ENCODE data around the gene SAMD14.

Gene SAMD14

DNA sequence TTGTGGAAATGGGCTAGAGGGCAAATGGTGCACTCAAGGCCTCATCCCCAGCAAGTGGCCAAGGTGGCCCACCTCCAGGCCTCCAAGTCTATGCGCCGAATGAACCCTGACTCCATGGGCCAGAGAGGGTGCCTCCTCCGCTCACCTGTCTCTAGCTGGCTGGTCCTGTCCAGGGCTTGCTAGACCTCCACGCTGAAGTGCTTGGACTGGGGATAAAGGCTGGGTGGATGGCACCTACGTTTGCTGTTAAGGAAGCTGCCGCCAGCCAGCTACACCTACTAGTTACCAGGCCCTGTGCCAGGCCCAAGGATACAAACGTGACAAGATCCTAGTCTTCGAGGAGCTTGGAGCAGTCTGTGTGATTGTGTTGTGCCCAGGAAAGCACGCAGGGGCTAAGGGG, 35.1 kb upstream of the SAMD14 start:
- DNase-seq = no peak

DNA sequence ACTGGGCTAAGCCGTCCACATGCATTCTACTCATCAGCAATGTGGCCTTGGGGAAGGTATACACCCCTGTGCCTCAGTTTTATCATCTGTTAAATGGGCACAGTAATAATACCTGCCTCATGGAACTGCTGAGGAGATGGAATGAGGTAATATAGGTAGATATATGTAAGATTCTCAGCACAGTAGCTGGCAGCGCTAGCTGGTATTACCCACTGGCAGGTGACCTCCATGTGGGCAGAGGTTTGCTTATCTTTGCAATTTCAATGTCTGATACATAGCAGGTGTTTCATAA, 34.7 kb upstream of the SAMD14 start:
- DNase-seq = no peak

DNA sequence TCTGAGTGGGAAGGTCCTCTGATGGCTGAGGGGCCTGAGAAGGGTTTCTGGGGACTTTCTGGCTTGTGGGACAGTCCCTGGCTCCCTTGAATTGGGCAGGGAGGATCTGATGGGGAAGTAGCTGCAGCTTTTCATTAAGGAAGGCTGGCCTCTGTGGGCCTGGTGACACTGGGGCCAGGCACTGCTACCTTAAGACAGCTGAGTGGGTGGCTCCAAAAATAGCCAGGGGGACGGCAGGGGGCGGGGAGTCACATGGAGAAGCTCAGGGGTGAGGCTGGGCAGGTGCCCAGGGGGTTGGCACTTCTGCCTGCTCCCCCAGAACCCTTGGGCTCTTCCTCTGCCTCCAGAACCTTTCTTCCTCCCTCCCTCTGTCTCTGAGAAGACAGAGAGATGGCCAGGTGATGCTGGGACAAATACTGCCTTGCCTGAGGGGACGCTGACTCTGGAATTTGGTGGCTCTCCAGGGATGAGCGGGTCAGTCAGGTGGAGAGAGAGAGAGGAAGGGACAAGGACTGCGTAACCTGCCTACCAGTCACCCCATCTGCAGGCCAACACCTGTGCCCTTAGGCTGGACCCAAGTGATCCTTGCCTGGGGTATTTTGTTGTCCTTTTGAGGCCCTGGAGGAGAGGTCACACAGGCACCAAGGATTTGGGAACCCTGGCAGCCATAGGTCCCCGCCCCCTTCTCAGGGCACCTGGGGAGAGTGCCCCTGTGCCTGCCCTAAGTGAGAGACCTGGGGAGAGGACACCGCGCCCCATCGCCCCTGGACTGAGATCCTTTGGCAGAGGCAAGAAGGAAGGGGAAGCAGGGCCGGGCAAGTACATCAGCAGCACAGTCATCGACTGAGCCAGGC, 34.1 kb upstream of the SAMD14 start:
- no peak for DNase-seq

DNA sequence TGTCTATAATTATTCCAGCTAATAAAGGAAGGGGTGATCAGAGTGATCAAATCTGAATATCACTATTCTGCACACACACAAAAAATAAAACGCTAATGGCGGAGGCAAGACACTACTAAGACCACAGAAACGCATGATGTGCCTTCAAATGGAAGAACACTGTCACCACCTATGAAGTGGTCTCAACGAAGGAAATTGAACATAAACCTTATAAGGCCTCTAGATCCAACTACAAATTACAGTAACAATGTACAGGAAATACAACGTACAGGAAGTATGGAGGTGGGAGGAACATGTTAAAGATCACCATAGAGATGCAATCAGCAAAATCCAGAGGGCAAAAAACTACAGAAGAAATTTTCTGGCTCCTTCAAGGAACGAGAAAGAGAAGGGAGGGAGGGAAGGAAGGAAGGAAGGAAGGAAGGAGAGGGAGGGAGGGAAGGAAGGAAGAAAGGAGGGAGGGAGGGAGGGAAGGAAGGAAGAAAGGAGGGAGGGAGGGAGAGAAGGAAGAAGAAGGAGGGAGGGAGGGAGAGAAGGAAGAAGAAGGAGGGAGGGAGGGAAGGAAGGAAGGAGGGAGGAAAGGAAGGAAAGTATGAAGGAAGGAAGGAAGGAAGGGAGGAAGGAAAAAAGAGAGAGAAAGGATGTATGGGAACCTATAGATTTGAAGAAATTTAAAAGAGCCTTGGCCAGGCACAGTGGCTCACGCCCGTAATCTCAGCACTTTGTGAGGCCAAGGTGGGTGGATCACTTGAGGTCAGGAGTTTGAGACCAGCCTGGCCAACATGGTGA, 32.7 kb upstream of the SAMD14 start:
- DNase-seq = no peak

DNA sequence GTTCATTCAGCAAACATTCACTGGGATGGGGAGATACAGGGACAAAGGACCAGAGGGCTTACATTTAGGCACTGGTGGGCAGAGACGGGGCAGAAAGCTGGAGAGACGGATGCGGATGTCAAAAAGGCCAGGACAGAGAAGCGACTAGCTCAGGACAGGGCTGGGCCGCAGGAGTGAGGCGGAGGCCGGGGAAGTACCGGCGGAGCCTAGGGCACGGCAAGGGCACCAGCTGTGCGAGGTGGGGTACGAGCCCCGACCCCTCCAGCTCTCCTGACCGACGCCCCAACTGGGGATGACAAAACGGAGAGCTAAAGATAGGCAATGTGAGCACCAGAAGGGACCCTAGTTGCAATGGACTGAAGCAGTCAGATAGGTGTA, 31.9 kb upstream of the SAMD14 start:
- DNase-seq = no peak

DNA sequence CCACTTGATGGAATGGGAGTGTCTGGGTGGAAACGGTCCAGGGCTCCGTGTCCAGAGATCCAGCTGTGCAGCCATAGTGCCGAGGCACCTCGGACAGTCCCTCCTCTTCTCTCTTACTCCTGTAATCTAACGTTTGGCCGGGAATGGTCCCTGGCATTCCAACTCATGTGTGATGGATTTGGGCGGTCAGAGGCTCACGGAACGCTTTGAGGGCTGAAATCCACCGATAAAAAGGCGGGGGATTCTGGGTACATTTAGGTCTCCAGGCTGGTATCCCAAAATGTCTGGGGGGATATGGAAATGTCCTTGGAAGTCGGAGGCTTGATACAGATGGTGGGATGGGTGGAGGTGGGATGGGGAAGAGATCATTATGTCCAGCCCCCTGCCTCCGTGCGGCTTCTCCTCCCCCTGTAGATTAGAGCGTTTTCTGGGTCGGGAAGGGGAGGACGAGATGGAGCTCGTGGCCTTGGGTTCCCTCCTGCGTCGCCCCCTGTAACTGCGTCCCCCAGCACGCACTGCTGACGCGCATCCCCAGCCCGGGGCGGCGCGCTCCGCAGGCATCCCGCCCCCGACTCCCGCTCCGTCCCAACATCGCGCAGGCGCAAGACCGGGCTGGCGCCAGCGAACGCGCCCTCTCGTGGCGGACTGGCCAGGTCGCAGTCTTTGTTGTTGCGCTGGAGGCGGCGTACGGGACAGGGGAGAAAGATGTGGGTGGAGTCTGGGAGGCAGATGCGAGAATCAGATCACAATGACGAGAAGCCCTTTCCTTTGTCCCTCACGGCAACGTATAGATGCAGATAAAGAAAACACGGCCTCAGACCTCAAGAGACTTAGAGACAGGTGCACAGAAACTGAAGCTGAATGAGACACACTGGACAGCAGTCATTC, 31.3 kb upstream of the SAMD14 start:
- peak; percentile 93 for DNase-seq

DNA sequence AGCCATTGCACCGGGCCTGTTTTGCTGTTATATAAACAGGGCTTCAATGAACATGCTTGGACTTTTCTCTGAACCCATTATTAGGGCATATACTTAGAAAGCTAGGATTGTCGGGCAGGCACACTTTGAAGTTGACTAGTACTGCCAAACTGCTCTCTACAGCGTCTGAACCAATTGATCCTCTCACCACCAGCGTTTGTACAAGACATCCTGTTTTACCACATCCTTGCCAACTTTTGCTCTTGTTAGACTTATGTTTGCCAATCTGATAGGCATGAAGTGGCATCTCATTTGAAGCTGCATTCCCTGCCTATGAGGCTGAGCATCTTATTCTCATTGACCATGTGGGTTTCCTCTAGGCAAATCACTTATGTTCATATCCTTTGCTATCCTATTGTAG, 27.9 kb upstream of the SAMD14 start:
- no peak for DNase-seq

DNA sequence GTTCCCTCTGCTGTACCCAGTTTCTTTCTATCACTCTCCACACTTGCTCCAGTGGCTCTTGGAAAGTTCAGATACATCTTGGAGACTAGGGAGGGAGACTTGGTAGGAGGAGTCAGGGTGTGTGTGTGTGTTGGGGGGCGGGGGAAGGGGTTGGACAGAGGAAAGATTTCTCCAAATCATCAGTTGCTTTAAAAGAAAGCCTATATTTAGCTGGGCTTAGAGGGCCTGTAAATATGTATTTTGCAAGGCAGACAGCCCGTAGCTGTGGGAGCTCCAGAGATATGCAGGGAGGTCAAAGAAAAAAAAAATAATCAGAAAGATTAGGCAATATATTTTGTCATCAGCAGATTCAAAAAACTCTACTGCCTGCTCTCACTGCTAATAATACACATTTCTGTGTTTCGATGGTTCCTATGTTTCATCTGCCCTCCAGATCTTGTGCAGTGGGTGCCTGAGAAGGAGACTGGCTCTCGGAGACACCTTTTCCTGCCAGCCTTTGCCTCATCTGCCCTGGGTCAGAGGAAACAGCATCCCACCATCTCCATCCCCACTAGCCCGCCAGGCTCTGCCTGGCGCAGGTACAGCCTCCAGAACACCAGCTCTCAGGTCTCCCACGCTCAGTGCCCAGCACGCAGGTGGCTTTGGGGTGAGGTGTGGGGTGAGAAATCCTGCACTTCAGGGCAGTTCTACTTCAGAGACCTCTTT, 25.3 kb upstream of the SAMD14 start:
- DNase-seq = no peak

DNA sequence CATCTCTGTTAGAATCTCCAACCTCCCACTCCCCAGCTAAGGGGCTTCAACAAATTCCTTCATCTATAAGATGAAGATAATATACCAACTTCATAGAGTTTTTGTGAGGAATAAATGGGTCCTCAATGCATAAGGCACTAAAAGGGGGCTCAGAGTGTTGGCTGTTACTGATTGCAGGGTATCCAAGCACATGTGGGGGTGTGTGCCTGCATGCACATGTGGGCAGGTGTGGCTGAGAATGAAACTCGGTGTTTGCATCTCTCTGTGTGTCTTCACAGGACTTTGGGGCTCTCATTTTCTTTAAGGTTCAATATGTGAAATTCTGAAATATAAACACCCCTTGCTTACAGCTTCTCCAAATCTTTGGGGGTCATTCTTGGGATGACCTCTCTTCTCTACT, 24.6 kb upstream of the SAMD14 start:
- DNase-seq = no peak

DNA sequence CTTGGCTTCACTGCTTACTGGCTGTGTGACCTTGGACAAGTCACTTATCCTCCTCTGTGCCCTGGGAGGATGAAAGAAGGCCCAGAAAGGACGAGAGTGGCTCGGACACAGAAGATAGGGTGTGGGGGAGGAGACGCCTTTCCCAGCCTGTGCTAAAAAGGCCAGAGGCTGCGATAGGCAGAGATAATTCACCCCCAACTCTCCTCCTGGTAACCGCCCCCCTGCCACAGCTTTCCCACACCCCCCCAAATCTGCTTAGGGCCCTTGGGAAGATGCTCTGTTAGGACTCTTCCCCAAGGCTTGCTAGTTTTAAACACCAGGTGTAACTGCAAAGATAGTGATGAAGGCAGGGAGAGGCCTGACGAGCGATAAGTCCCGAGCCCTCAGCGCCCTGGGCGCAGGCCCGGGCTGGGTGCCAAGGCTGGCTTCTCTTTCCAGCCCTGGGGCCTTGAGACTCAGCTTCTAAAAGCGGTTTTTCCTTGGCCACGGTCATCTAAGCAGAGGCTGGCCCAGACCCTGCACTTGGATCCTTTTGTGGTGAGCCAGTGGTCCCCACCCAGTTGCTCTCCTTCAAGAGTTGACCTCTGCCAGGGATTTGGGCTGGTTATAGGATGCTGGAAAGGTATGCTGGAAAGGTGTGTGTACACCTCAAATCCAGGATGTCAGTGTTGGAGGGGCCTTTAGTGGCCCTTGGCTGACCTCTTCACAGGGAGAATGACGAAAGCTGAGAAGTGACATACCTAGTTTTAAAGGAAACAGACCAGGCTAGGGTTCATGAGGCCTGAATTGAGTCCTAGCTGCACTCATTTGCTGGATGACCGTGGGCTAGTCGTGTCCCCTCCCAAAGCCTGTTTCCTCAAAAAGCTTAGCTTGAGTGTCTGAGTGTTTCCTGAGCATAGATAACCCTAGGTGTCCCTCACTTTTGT, 24.0 kb upstream of the SAMD14 start:
- no peak for DNase-seq

DNA sequence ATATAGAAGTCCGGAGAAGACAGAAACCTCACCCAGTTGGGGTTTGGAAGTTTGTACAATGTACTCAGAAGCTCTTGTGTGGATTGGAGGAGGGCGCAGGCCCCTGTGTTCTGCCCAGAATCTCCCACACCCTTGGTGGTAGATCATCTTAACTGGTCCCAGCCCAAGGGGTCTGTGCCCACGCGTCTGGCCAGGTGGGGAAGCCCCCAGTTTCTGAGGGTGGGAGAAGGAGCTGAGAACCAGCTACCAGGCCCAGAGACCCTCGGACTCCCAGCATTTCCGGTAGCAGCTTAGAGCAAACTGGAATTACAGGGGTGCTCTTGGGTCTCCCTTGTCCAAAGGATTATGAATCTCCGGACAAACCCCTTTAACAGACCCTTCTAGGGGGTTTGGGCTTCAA, 22.8 kb upstream of the SAMD14 start:
- no peak for DNase-seq

DNA sequence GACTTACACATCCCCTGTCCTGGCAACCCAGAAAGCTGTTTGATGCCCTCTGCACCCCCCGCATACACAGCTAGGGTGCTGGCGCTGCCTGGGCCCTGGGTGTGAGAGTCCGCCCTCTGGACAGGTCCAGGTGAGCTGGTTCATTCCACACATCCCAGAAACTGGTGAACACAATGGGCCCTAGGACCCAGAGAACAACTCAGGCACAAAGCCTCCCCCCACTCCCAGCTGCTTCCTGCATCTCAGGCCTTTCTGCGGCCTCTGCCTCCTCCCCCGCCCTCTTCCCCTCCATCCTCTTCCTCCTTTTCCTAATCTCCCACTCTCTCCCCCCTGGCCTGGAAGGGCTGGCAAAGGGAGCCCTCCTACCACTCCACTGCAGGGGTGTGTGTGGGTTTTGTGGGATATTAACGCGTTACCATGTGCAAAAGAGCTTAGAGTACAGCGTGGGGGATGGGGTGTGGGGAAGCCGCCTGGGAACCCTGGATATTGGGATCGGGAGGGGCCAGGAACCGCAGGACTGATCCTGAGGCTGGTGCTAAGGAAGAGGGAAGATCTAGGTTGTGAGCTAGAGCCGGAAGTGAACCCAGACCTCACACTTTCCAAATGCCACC, 22.1 kb upstream of the SAMD14 start:
- DNase-seq = no peak

DNA sequence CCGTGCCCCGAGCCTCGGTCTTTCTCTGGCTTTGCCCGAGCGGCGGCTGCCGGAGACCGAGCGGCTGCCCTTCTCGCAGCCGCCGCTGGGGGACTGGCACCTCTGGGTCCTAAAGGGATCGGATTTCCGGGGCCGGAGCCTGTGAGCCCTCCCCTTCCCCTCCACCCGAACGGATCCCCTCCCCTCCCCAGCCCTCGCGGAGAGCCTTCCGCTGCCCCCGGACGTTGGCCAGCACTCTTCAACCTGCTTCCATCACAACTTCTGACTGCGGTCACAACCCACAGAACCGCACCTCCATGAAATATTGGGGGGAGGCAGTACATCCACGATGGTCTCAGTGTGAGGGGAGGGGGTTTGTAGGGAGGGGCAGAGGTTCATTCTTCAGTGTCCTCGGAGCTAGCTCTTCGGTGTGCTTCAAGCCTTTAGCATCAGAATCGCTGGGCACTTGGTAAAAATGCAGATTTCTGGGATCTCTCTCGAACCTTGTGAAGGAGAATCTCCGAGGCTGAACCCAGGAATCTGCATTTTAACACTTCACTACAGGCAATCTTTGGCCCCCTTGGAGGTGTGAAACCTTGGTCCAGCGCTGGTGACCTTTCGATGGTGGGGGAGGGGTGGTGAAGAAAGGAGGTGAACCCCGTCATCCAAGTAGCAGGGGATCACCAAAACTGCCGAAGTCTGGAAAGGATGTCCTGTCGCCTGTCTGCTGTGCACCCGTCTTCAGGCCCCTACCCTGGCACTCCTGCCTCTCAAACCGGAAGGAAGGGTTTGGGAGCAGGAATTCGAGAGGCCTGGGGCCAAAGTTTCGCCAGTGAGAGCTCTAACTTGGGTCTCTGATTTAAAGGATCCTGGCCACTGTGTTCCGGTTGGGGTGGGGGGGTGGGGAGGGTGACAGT, 21.3 kb upstream of the SAMD14 start:
- DNase-seq = peak; percentile 77 to 79

DNA sequence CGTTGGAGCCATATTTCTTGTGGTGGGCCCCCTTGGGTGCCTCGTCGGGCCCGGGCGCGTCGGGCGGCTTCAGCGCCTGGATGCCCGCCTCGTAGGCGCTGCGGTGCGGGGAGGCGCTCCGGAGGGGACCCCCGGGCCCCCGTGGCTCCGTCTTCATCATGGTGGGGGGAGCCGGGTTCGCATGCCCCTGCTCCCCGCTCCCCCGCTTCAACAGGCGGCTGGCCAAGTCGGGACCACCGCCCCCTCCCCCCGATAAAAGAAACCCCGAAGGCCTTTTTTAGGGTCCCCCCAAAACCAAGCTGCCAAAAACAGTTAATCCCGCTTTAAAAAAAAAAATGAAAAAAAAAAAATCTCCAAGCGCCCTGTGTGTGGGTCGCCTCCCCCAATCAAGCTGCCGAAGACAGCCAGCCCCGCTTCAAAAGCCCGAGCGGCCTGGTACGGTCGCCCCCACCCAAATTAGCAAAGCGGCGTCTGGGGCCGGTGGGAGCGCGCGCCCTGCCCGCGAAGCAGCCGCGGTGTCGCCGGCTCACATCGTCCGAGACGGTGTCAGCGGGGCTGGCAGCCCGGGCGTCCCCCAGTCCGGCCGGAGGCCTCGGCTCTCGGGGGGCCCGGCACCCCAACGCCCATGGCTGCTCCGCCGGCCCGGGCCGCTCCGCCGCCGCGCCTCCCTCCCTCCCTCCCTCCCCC, 20.5 kb upstream of the SAMD14 start, which contains the start of gene PPP1R9B:
PPP1R9B (minus strand) TSS at position 324 of the 687 bp plus-strand sequence; CDS start at position 160, 164 bp downstream.
- no peak for DNase-seq

DNA sequence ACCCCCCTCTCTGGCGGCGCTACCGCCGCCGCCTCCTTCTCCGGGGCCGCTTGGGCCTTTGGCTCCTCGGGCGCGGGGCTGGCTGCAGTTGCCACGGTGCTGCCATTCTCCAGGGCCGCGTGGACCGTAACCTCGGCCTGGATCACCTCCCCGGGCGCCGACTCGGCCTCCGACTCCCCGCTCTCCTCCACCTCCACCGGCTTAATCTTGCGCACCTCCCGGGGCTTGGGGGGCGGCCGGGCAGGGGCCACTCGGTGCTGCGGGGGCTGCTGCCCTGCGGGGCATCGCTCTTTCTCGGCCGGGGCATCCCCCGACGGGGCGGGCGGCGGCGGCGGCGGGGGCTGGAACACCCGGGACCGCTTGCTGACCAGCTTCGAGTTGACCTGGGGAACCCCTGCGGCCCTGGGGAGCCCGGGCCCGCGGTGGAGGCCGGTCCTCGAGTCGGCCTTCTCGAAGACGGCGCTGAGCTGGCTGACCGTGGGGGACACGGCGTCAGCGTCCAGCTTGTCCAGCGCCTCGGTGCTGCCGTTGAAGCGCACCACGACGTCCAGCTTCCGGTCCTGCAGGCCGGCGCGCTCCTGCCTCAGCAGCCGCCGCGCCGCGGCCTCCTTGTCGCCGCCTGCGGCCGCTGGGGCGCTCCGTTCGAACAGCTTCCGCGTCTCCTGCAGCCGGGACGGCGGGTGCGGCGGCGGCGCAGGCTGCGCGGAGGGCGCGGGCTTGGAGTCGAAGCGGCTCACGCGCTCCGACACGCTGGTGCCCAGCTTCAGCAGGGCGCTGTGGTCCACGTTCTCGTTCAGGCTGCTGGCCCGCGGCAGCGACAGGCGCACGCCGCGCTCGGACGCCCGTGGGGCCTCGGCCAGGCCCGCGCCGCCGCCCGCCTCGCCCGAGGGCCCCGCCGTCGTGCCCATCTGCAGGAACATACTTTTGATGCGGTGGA, 19.7 kb upstream of the SAMD14 start:
- peak; percentile 36 to 53 for DNase-seq

DNA sequence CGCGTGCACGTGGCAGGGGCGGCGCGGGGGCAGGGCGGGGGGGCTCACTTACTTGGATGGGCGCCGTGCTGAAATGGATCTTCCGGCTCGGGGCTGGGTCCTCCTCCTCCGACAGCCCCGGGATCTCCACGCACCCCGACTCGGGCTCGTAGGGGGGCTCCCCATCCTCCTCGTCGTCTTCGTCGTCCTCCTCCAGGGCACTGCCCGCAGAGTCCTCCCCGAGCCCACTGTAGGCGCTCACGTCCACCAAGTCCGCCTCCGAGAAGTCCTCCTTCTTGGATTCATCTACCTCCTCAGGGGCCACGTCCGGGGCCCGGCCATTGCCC, 19.1 kb upstream of the SAMD14 start:
- DNase-seq = no peak

DNA sequence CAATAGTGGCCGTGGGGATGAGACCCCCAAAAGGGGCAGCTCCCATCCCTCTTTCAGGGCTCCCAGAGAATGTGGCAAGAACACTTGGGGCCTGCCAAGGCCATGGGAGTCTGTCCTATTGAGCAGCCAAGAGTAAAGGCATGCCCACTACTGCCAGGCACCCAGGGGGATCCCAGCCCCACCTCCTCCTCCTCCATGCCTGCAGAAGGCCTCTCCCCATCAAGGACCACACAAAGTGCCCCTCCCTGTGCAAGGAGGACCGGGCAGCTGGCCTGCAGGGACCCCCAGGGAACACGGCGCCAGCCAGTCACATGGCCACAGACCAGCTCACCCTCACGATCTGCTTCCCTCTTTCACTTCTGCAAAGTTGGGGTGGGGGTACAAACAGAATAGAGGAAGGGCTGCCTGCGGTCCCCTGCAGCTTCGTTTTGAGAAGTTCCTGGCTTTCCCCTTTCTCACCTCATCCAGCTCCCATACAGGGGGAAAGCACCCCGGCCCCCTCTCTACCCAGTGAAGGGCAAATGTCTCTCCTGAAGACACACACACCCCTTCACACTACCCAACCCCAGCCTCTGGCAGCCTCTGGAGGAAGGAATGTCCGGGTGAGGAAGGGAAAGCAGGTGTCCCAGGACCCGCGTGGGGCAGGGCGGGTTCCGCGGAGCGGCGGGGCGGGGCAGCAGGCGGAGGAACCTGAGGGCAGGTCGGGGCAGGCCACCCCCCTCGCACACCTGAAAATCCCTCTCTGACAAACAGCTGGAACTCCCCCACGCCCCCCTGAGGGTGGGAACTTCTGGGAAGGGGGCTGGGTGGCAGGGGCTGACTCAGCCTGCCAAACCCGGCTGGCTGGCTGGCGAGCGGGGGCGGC, 18.5 kb upstream of the SAMD14 start:
- peak; percentile 90 to 91 for DNase-seq

Data from activated CD4-positive, alpha-beta T cell treated with anti-CD3 and anti-CD28 coated beads, Interleukin-2, amount 50 U/mL, for 4 hours (primary cell).